Liver (tissue), 9 donors: ENCODE data around the gene CXCL11. TPM values are rescaled to one million over a fixed set of nuclear protein-coding genes. Genes with fewer than 3 reads are reported as not detected.
A peak's percentile ranks its signal among the peaks of the same experiment; 100 is the strongest.

Experiments used
- DNase-seq: peaks from one replicate; pipeline ENCODE4 v3.0.0-alpha.2; 2017; ENCODE audit warnings: low spot score
- H3K27ac ChIP-seq, 2 donors: one replicate each; pipeline ENCODE4 v1.7.0; 2013; ENCODE audit warnings: inconsistent platforms in 2 of 2, low read length in 2 of 2, control low read depth in 1 of 2, low read depth in 1 of 2, mild to moderate bottlenecking in 1 of 2
- H3K27me3 ChIP-seq, 4 donors: one replicate each; pipeline versions ENCODE4 v1.6.1 to v1.7.0; 2013; ENCODE audit warnings: low read length in 3 of 4, inconsistent platforms in 1 of 4, mild to moderate bottlenecking in 1 of 4, moderate library complexity in 1 of 4; ENCODE audit not compliant: control insufficient read depth in 4 of 4, insufficient read depth in 4 of 4
- H3K36me3 ChIP-seq, 4 donors: one replicate each; pipeline versions ENCODE4 v1.6.1 to v1.7.0; 2013; ENCODE audit warnings: low read length in 3 of 4, mild to moderate bottlenecking in 3 of 4, low read depth in 1 of 4, moderate library complexity in 1 of 4; ENCODE audit not compliant: control insufficient read depth in 4 of 4, insufficient read depth in 3 of 4
- H3K4me1 ChIP-seq, 4 donors: one replicate each; pipeline versions ENCODE4 v1.6.1 to v1.7.0; 2013; ENCODE audit warnings: low read length in 3 of 4, mild to moderate bottlenecking in 3 of 4, moderate library complexity in 1 of 4; ENCODE audit not compliant: control insufficient read depth in 4 of 4, insufficient read depth in 4 of 4
- H3K4me3 ChIP-seq, 3 donors: one replicate each; pipeline versions ENCODE4 v1.6.1 to v1.7.0; 2013; ENCODE audit warnings: low read length in 3 of 3, control low read depth in 1 of 3, low read depth in 1 of 3, mild to moderate bottlenecking in 1 of 3
- H3K9ac ChIP-seq, 2 donors: one replicate each; pipeline ENCODE4 v1.7.0; 2013; ENCODE audit warnings: low read length in 2 of 2, mild to moderate bottlenecking in 2 of 2, moderate library complexity in 2 of 2, control low read depth in 1 of 2, low read depth in 1 of 2
- H3K9me3 ChIP-seq, 4 donors: one replicate each; pipeline versions ENCODE4 v1.6.1 to v1.7.0; 2013; ENCODE audit warnings: low read length in 3 of 4; ENCODE audit not compliant: control insufficient read depth in 4 of 4
- ATF3 ChIP-seq: IDR thresholded peaks from 2 replicates; pipeline ENCODE4 v1.6.1; 2016; ENCODE audit warnings: antibody characterized with exemption
- CTCF ChIP-seq: fragments of 150-350 bp; IDR thresholded peaks from 2 replicates; pipeline ENCODE4 v1.5.1; 2017; ENCODE audit warnings: improper control_type of control experiment, low read depth, low read length; ENCODE audit not compliant: missing input control
- EGR1 ChIP-seq, 2 donors: IDR thresholded peaks; 2 replicates each; pipeline ENCODE4 v1.6.1; 2016 to 2018; ENCODE audit warnings: antibody characterized with exemption in 2 of 2, low read depth in 2 of 2
- FOXA1 ChIP-seq: IDR thresholded peaks from 2 replicates; pipeline ENCODE4 v1.6.1; 2016; ENCODE audit warnings: antibody characterized with exemption
- GABPA ChIP-seq, 2 donors: IDR thresholded peaks in 1 of 2; conservative IDR thresholded peaks in 1 of 2; 2 replicates each; pipeline ENCODE4 v1.6.1; 2016; ENCODE audit warnings: antibody characterized with exemption in 2 of 2, mild to moderate bottlenecking in 1 of 2, moderate library complexity in 1 of 2
- HNF4G ChIP-seq: IDR thresholded peaks from 2 replicates; pipeline ENCODE4 v1.6.1; 2016; ENCODE audit warnings: antibody characterized with exemption
- JUND ChIP-seq, 2 donors: IDR thresholded peaks; 2 replicates each; pipeline ENCODE4 v1.6.1; 2016; ENCODE audit warnings: antibody characterized with exemption in 2 of 2
- MAX ChIP-seq: IDR thresholded peaks from 2 replicates; pipeline ENCODE4 v1.6.1; 2016; ENCODE audit warnings: antibody characterized with exemption
- NR2F2 ChIP-seq: IDR thresholded peaks from 2 replicates; pipeline ENCODE4 v1.6.1; 2016; ENCODE audit warnings: antibody characterized with exemption
- RAD21 ChIP-seq, 2 donors: IDR thresholded peaks; 2 replicates each; pipeline ENCODE4 v1.6.1; 2016; ENCODE audit warnings: antibody characterized with exemption in 2 of 2, mild to moderate bottlenecking in 2 of 2
- REST ChIP-seq: IDR thresholded peaks from 2 replicates; pipeline ENCODE4 v1.6.1; 2016; ENCODE audit warnings: antibody characterized with exemption, mild to moderate bottlenecking
- RXRA ChIP-seq, 2 donors: IDR thresholded peaks; 2 replicates each; pipeline ENCODE4 v1.6.1; 2017 to 2018; ENCODE audit warnings: antibody characterized with exemption in 2 of 2, mild to moderate bottlenecking in 1 of 2
- TAF1 ChIP-seq: conservative IDR thresholded peaks from 2 replicates; pipeline ENCODE4 v1.6.1; 2016; ENCODE audit warnings: antibody characterized with exemption, mild to moderate bottlenecking
- YY1 ChIP-seq: IDR thresholded peaks from 2 replicates; pipeline ENCODE4 v1.6.1; 2016; ENCODE audit warnings: antibody characterized with exemption, mild to moderate bottlenecking
- ZBTB33 ChIP-seq: IDR thresholded peaks from 2 replicates; pipeline ENCODE4 v1.6.1; 2016; ENCODE audit warnings: antibody characterized with exemption
- WGBS: extraction: QIAGEN DNeasy Blood & Tissue Kit; methylation state at CpG from one replicate; pipeline ENCODE4 v1.1.7; 2013; 5-methylcytosine and 5-hydroxymethylcytosine counted together
- polyA plus RNA-seq, 2 donors: library from polyadenylated mRNA; stranded (reverse) in 1 of 2; unstranded in 1 of 2; fragments of 200-250 nt in 1 of 2; fragments of >200 nt in 1 of 2; fragmentation: Nextera tagmentation in 1 of 2; extraction: Ambion mirVana in 1 of 2; gene quantifications; one replicate each; pipeline versions ENCODE4 v1.2.1 to v1.2.3, GENCODE V29; 2013 to 2015
- total RNA-seq, 2 donors: library from RNA; depleted of rRNA; stranded (reverse); fragments of >200 nt; gene quantifications; one replicate each; pipeline ENCODE4 v1.2.3, GENCODE V29; 2014
- donor health status: healthy.
- donor health status: healthy.
- donor health status: healthy.
- donor health status: healthy.
- donor health status: healthy.

CXCL11 gene
- total and polyA plus RNA-seq, 4 donors: 0.27 to 0.79 TPM; not detected in 2

GRCh38 chr4:76058302-76058701, 22.4 kb upstream of the CXCL11 start:
- H3K4me3 ChIP-seq: peak overlapping the region in 1 of 3 donors; percentile 28
- H3K27ac ChIP-seq: no peak overlapping the region
- H3K27me3 ChIP-seq: no peaks in the 10 kb centered on the region
- no peak for DNase-seq
- H3K9me3 ChIP-seq: no peaks in the 10 kb centered on the region
- H3K36me3 ChIP-seq: no peaks in the 10 kb centered on the region
- H3K9ac ChIP-seq: no peak overlapping the region
- peaks cover 0 to 18% (median 6%) of the 10 kb centered on the region in 4 donors for H3K4me1 ChIP-seq
- TF ChIP-seq ZBTB33 (no peak), JUND (IDR thresholded peaks at IDR 0.05) (no peak), NR2F2 (no peak), RAD21 (IDR thresholded peaks at IDR 0.05) (no peak), MAX (no peak), GABPA (IDR thresholded peaks at IDR 0.05 in 1 of 2, conservative IDR thresholded peaks at IDR 0.05 in 1 of 2) (no peak)

GRCh38 chr4:76055421-76055820, 19.6 kb upstream of the CXCL11 start:
- H3K36me3 ChIP-seq: no peaks in the 10 kb centered on the region
- DNase-seq: no peak
- H3K27ac ChIP-seq: no peak overlapping the region
- H3K4me3 ChIP-seq: no peak overlapping the region
- no peak for TF ChIP-seq CTCF
- TF ChIP-seq TAF1: no peak
- TF ChIP-seq ATF3: no peak
- TF ChIP-seq FOXA1: no peak
- TF ChIP-seq MAX: no peak
- no peaks in the 10 kb centered on the region for H3K27me3 ChIP-seq
- H3K9me3 ChIP-seq: no peaks in the 10 kb centered on the region
- 97% methylated on average over 2 of the region's 2 CpGs for whole genome bisulfite sequencing
- H3K9ac ChIP-seq: no peak overlapping the region
- peaks cover 0 to 18% (median 6%) of the 10 kb centered on the region in 4 donors for H3K4me1 ChIP-seq

- Histone ChIP-seq H3K27ac (no peak overlapping the region), H3K27me3 (no peaks in the 10 kb centered on the region), H3K9me3 (no peaks in the 10 kb centered on the region), H3K4me3 (no peak overlapping the region), H3K36me3 (no peaks in the 10 kb centered on the region), H3K9ac (no peak overlapping the region), H3K4me1 (peaks cover 0 to 14% (median 5%) of the 10 kb centered on the region in 4 donors)
- no peak for DNase-seq
- 83% methylated on average over 2 of the region's 2 CpGs for WGBS
- TF ChIP-seq EGR1 (IDR thresholded peaks at IDR 0.05; ENCODE audit: low read depth in 2 of 2) (no peak), ZBTB33 (no peak), REST (no peak), ATF3 (no peak), HNF4G (no peak), YY1 (no peak), NR2F2 (no peak), MAX (no peak), RXRA (IDR thresholded peaks at IDR 0.05) (no peak)
Observed at GRCh38 chr4:76055016-76055415, 19.1 kb upstream of the CXCL11 start.
